GM12892 (cell line): ENCODE measurements around the gene ATXN2.

ENCODE experiments used
- DNase-seq: peaks from one replicate; pipeline ENCODE4 v3.0.0; 2011; ENCODE audit not compliant: insufficient read length
- FAIRE-seq: peaks from 2 replicates; lab custom pipeline; 2011; peaks lifted over from hg19 to GRCh38; lab: Jason Lieb, UNC
- POLR2A ChIP-seq: IDR thresholded peaks from 2 replicates; pipeline ENCODE4 v1.6.1; 2011; ENCODE audit warnings: low read depth, low read length, control low read depth
- POLR2AphosphoS5 ChIP-seq: IDR thresholded peaks from 2 replicates; pipeline ENCODE4 v1.6.1; 2011; ENCODE audit warnings: low read depth, low read length, control low read depth
- TAF1 ChIP-seq: IDR thresholded peaks from 2 replicates; pipeline ENCODE4 v1.6.1; 2011; ENCODE audit warnings: low read depth, mild to moderate bottlenecking, control low read depth, low read length, borderline replicate concordance

Gene ATXN2

DNA sequence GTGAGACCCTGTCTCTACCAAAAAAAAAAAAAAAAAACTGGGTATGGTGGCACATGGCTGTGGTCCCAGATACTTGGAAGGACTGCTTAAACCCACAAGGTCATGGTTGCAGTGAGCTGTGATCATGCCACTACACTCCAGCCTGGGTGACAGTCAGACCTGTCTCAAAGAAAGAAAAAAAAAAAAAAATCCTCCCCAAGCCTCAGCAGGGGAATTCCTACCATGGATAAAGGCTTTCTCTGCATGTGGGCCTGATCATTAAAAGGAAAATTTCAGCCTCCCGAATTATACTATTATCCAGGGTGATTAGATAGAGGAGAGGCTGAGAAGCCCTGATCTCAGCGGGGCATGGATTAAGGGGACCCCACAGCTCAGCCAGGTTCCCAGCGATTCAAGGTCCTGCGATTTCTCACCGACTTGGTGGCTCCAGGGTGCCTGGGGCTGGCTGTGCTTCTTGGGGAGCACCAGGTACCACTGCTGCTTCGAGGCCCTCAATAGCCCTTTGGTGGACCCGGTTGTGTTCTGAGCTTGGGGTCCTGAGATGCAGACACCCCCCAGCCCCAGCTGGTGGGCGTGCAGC is 187.8 kb downstream of the ATXN2 start:
- no peak for DNase-seq
- FAIRE-seq: no peak
- no peak for TF ChIP-seq POLR2A
- TF ChIP-seq TAF1: no peak
- TF ChIP-seq POLR2AphosphoS5: no peak

GRCh38 chr12:111410431-111411184 is 188.5 kb downstream of the ATXN2 start:
- FAIRE-seq (no peak), DNase-seq (no peak)
- TF ChIP-seq POLR2AphosphoS5: no peak
- TF ChIP-seq TAF1: no peak
- TF ChIP-seq POLR2A: no peak

GRCh38 chr12:111409780-111410430 is 189.2 kb downstream of the ATXN2 start:
- no peak for TF ChIP-seq TAF1
- no peak; the same call in 1 of the 2 replicates for TF ChIP-seq POLR2A
- TF ChIP-seq POLR2AphosphoS5: no peak
- DNase-seq: no peak
- no peak for FAIRE-seq

- FAIRE-seq: peak; percentile 40
- no peak for DNase-seq
- TF ChIP-seq TAF1 (no peak), POLR2A (no peak), POLR2AphosphoS5 (no peak)
Observed at GRCh38 chr12:111409403-111409779, 189.7 kb downstream of the ATXN2 start.

GRCh38 chr12:111408686-111409402 is 190.3 kb downstream of the ATXN2 start:
- TF ChIP-seq TAF1 (no peak), POLR2AphosphoS5 (no peak), POLR2A (no peak)
- DNase-seq: no peak
- no peak for FAIRE-seq

- FAIRE-seq: no peak
- no peak for DNase-seq
- no peak for TF ChIP-seq POLR2A
- TF ChIP-seq TAF1: no peak
- no peak for TF ChIP-seq POLR2AphosphoS5
Observed at GRCh38 chr12:111408116-111408440, 191.0 kb downstream of the ATXN2 start.

GRCh38 chr12:111407377-111408115 is 191.6 kb downstream of the ATXN2 start:
- DNase-seq (no peak), FAIRE-seq (no peak)
- TF ChIP-seq POLR2AphosphoS5: no peak
- no peak for TF ChIP-seq POLR2A
- no peak for TF ChIP-seq TAF1

- DNase-seq (no peak), FAIRE-seq (no peak)
- TF ChIP-seq POLR2AphosphoS5: no peak
- no peak for TF ChIP-seq TAF1
- TF ChIP-seq POLR2A: no peak
Observed at GRCh38 chr12:111406474-111407376, 192.4 kb downstream of the ATXN2 start.

- peak; percentile 15; the same call in 1 of the 2 replicates for TF ChIP-seq TAF1
- TF ChIP-seq POLR2AphosphoS5: no peak
- DNase-seq (no peak), FAIRE-seq (no peak)
Observed at GRCh38 chr12:111405859-111406473, 193.1 kb downstream of the ATXN2 start, which contains the start of gene SH2B3. TSS of gene SH2B3 (plus strand) at chr12:111405923. CDS start at chr12:111418146, 12,223 bp downstream.
